LNCAP (cell line): ENCODE data around the gene COL4A1.

Experiments
- TF ChIP-seq, protein P1 (sequence below): fragments of 450-650 bp; IDR thresholded peaks from 2 replicates; pipeline ENCODE4 v1.5.1; 2017; ENCODE audit warnings: mild to moderate bottlenecking

The COL4A1 gene

DNA sequence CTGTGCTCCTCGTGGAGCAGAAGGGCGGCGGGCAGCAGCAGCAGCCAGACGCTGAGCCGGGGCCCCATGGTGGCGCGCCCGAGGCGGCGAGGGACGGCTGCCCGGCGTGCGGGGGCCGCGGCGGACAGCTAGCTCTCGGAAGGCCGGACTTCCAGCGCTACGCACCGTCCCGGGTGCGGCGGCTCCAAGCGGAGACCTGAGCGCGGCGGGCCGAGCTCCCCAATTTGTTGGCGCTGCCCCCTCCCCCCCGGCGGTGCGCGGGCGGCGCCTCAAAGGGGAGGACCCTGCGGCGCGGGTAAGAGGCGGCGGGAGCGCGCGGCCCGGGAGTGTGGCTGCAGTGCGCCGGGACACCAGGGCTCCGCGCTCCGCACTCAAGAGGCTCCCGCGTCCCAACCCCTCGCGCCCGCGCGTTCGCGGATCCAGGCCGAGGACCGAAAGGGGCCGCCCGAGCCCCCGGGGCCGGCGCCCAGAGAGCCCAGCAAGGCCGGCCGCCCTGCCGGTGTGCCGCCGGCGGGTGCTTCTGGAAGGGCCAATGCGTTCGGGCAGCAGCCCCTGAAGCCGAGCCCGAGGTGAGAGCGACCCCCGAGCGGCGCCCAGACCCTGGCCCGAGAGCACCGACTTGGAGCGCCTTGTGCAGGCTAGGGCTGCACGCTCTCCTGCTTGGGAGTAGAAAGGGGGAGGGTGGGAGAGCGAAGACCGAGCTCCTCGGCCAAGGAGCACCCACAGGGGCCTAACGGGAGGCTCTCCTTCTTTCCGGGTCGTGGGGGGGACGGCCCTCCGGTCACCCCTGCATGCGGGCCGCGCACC, at the start of gene COL4A1, which contains the start of gene COL4A2:
TSS of gene COL4A1 (minus strand) at position 198 of the 807 bp plus-strand sequence. CDS start at position 68, 130 bp downstream.
TSS of gene COL4A2 (plus strand) at position 325 of the 807 bp plus-strand sequence. CDS start 620 bp downstream, outside the sequence.
- TF ChIP-seq, protein P1, sequence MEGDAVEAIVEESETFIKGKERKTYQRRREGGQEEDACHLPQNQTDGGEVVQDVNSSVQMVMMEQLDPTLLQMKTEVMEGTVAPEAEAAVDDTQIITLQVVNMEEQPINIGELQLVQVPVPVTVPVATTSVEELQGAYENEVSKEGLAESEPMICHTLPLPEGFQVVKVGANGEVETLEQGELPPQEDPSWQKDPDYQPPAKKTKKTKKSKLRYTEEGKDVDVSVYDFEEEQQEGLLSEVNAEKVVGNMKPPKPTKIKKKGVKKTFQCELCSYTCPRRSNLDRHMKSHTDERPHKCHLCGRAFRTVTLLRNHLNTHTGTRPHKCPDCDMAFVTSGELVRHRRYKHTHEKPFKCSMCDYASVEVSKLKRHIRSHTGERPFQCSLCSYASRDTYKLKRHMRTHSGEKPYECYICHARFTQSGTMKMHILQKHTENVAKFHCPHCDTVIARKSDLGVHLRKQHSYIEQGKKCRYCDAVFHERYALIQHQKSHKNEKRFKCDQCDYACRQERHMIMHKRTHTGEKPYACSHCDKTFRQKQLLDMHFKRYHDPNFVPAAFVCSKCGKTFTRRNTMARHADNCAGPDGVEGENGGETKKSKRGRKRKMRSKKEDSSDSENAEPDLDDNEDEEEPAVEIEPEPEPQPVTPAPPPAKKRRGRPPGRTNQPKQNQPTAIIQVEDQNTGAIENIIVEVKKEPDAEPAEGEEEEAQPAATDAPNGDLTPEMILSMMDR: no peak

DNA sequence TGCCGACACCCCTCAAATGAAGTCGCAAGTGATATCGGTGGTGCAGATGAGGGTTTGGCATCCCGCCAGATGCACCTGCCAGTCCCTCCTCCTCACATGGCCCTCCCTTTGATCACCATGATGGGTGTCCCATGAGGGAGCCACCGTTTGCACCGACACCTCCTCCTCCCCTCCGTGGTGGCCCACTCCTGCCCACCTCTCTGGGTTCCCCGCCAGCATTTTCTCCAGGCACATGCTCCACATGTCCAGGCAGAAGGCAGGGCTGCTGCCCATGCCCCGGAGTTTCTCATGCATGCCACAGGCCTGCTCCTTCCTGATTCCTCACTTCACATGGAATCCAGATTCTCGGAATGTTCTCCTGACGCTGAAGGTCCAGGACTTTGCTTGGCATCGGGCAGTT, 49.4 kb upstream of the COL4A1 start:
- TF ChIP-seq, protein P1: no peak

DNA sequence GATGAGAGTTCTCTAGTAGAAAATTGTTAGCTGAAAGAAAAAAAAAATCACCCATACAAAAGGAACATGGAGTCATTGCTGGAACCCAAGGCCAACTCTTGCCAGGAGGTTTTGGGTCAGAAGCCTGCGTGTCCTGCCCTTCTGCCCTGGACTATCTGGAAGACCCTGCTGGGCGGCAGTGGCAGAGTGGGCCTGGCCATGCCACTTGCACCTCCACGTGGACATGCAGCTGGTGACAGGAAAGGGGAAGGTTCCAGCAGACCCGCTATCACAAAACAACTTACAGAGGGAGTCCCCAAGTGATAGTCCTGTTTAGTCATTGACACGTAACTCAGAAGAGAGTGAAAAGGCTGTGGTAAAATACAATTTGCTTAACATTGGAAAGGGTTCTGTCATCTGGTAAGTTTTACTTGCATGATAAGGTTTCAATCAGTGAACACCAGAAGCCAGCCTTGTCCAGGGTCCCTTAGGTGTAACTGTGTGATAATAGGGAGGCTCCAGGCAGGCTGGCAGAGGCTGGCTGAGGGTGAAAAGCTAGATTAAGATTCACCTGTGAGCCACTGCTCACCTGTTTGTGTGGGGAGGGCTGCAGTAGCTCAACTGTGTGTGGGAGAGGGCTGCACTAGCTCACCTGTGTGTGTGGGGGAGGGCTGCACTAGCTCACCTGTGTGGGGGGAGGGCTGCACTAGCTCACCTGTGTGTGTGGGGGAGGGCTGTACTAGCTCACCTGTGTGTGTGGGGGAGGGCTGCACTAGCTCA, 47.9 kb upstream of the COL4A1 start:
- TF ChIP-seq, protein P1: no peak

DNA sequence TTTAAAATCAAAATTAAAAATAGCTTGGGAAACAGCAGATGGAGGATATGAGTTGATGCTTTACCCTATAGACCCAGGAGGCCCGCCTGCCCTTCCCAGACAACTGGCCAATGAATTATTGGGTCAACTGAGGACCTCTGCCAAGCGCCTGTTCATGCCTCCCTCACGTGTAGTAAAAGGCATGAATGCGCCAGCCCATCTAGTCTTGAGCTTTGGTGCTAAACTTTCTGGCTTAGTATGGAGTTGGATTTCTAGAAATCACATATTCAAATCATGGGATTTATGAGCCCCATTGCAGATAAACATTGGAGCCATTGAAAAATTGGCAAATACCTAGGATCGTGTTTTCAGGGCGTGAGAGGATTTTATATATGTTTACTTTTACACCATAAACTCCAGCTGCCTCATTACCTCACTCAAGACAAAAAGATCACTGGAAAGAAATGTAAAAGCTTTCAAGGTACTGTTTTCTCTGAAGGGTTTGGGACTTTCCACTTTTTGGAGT, 47.2 kb upstream of the COL4A1 start:
- TF ChIP-seq, protein P1: no peak

DNA sequence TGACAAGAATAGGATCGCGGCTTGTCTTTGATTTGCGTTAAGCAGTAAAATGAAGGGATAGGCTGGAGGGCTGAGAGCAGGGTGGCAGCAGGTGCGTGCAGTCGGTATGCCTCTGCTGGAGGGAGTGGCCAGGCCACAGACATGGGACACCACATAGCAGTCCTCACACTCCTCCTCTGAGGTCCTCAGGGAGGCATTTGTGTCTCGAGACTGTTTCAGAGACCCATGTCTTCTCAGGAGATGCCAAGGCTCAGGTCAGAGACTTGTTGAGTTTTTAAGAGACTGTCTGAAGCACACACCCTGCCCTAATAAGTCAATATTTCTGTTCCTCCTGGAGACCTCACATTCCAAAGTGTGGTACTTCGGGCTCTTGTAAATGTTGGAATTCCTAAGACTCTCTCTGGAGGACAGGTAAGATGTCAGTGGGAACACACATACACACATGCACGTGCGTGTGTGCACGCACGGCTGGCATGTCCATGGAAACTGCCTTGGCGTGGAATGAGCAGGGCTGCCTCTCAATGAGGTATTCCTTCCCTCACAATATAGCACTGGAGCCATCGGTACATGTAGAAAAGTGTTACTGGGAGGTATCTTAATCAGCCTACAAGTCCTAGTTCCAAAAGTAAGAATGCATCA, 46.5 kb upstream of the COL4A1 start:
- TF ChIP-seq, protein P1: no peak

DNA sequence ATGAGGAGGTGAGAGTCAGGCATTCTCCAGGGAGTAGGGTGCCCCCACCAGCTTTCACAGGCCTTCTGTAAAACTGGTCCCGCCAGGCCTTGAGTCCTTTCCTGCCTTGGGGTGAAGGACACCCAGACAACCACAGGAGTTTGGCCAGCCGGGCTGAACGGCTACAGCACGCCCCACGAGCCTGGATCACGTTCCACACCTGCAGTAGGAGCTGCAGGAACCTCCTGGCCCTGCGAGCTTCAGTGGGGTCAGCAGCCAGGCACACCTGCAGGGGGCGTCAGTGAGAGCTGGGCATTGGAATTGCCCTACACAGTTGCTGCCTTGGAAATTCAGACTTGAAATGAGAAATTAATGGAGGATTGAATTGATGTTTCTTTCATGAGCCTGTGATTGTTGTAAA, 45.8 kb upstream of the COL4A1 start:
- TF ChIP-seq, protein P1: no peak
